MG63 (cell line): ENCODE data around the gene SMYD3. TPM values are rescaled to one million over a fixed set of nuclear protein-coding genes. Genes with fewer than 3 reads are reported as not detected.

Experiments used
- DNase-seq: peaks from one replicate; pipeline ENCODE4 v3.0.0-alpha.2; 2020
- H3K27me3 ChIP-seq: fragments of 250-450 bp; sonication (Bioruptor Pico); 2 replicates; pipeline ENCODE4 v1.5.1; 2020; ENCODE audit warnings: mild to moderate bottlenecking, moderate library complexity
- H3K36me3 ChIP-seq: fragments of 250-450 bp; sonication (Bioruptor Pico); 2 replicates; pipeline ENCODE4 v1.5.1; 2020; ENCODE audit warnings: mild to moderate bottlenecking, moderate library complexity
- H3K4me3 ChIP-seq: fragments of 250-450 bp; sonication (Bioruptor Pico); 2 replicates; pipeline ENCODE4 v1.5.1; 2020; ENCODE audit warnings: mild to moderate bottlenecking, moderate library complexity
- H3K9me3 ChIP-seq: fragments of 250-450 bp; sonication (Bioruptor Pico); 2 replicates; pipeline ENCODE4 v1.5.1; 2020; ENCODE audit warnings: mild to moderate bottlenecking, moderate library complexity
- total RNA-seq: library from RNA; depleted of rRNA; stranded (reverse); fragments of >200 nt; shearing (Covaris generic); gene quantifications from 2 replicates; pipeline ENCODE4 v1.2.3, GENCODE V29; 2014; ENCODE audit warnings: low replicate concordance

The SMYD3 gene
- total RNA-seq, 1 experiment from 2014 or later: 46.6 TPM

GRCh38 chr1:246138781-246139180 lies 368.3 kb downstream of the SMYD3 start:
- no peak for DNase-seq
- no peaks in the 10 kb centered on the region for H3K36me3 ChIP-seq

GRCh38 chr1:246136477-246136876 lies 370.6 kb downstream of the SMYD3 start:
- DNase-seq: no peak
- Histone ChIP-seq H3K9me3 (no peaks in the 10 kb centered on the region), H3K36me3 (no peaks in the 10 kb centered on the region), H3K27me3 (no peaks in the 10 kb centered on the region), H3K4me3 (no peak overlapping the region)

More at GRCh38 chr1:246138781-246139180, 368.3 kb downstream of the SMYD3 start:
- Histone ChIP-seq H3K27me3 (no peaks in the 10 kb centered on the region), H3K9me3 (no peaks in the 10 kb centered on the region), H3K4me3 (no peak overlapping the region)

GRCh38 chr1:246134789-246135188 lies 372.3 kb downstream of the SMYD3 start:
- no peak for DNase-seq

GRCh38 chr1:246131095-246131494 lies 376.0 kb downstream of the SMYD3 start:
- no peak overlapping the region for H3K4me3 ChIP-seq

More at GRCh38 chr1:246134789-246135188, 372.3 kb downstream of the SMYD3 start:
- no peaks in the 10 kb centered on the region for H3K9me3 ChIP-seq
- no peak overlapping the region for H3K4me3 ChIP-seq
- H3K36me3 ChIP-seq: no peaks in the 10 kb centered on the region
- H3K27me3 ChIP-seq: no peaks in the 10 kb centered on the region

GRCh38 chr1:246128494-246129069 lies 378.5 kb downstream of the SMYD3 start:
- Histone ChIP-seq H3K27me3 (no peaks in the 10 kb centered on the region), H3K36me3 (no peaks in the 10 kb centered on the region), H3K9me3 (no peaks in the 10 kb centered on the region), H3K4me3 (no peak overlapping the region)
- no peak for DNase-seq

More at GRCh38 chr1:246131095-246131494, 376.0 kb downstream of the SMYD3 start:
- no peak for DNase-seq
- no peaks in the 10 kb centered on the region for H3K9me3 ChIP-seq
- H3K36me3 ChIP-seq: no peaks in the 10 kb centered on the region
- H3K27me3 ChIP-seq: no peaks in the 10 kb centered on the region

GRCh38 chr1:246126580-246126979 lies 380.5 kb downstream of the SMYD3 start:
- no peaks in the 10 kb centered on the region for H3K27me3 ChIP-seq
- no peak for DNase-seq
- H3K4me3 ChIP-seq: no peak overlapping the region
- H3K36me3 ChIP-seq: no peaks in the 10 kb centered on the region
- no peaks in the 10 kb centered on the region for H3K9me3 ChIP-seq

GRCh38 chr1:246122071-246122470 lies 385.0 kb downstream of the SMYD3 start:
- Histone ChIP-seq H3K27me3 (no peaks in the 10 kb centered on the region), H3K36me3 (no peaks in the 10 kb centered on the region), H3K9me3 (no peaks in the 10 kb centered on the region), H3K4me3 (no peak overlapping the region)
- no peak for DNase-seq

GRCh38 chr1:246121533-246121932 lies 385.5 kb downstream of the SMYD3 start:
- H3K9me3 ChIP-seq: no peaks in the 10 kb centered on the region
- H3K27me3 ChIP-seq: no peaks in the 10 kb centered on the region
- DNase-seq: no peak
- no peak overlapping the region for H3K4me3 ChIP-seq
- no peaks in the 10 kb centered on the region for H3K36me3 ChIP-seq

- Histone ChIP-seq H3K36me3 (no peaks in the 10 kb centered on the region), H3K9me3 (no peaks in the 10 kb centered on the region), H3K4me3 (no peak overlapping the region), H3K27me3 (no peaks in the 10 kb centered on the region)
- peak; percentile 9 for DNase-seq
Observed at GRCh38 chr1:246117066-246117791, 389.9 kb downstream of the SMYD3 start.

- no peaks in the 10 kb centered on the region for H3K9me3 ChIP-seq
- no peak for DNase-seq
- no peaks in the 10 kb centered on the region for H3K36me3 ChIP-seq
- H3K27me3 ChIP-seq: no peaks in the 10 kb centered on the region
- no peak overlapping the region for H3K4me3 ChIP-seq
Observed at GRCh38 chr1:246114369-246114768, 392.7 kb downstream of the SMYD3 start.

GRCh38 chr1:246113555-246114095 lies 393.5 kb downstream of the SMYD3 start:
- H3K9me3 ChIP-seq: no peaks in the 10 kb centered on the region
- no peak for DNase-seq

GRCh38 chr1:246111570-246111969 lies 395.5 kb downstream of the SMYD3 start:
- DNase-seq: no peak
- Histone ChIP-seq H3K4me3 (no peak overlapping the region), H3K27me3 (no peaks in the 10 kb centered on the region), H3K36me3 (no peaks in the 10 kb centered on the region), H3K9me3 (no peaks in the 10 kb centered on the region)

More at GRCh38 chr1:246113555-246114095, 393.5 kb downstream of the SMYD3 start:
- Histone ChIP-seq H3K27me3 (no peaks in the 10 kb centered on the region), H3K36me3 (no peaks in the 10 kb centered on the region), H3K4me3 (no peak overlapping the region)

GRCh38 chr1:246110343-246111219 lies 396.5 kb downstream of the SMYD3 start:
- no peak overlapping the region for H3K4me3 ChIP-seq
- peak; percentile 16 for DNase-seq
- no peaks in the 10 kb centered on the region for H3K9me3 ChIP-seq
- no peaks in the 10 kb centered on the region for H3K27me3 ChIP-seq
- H3K36me3 ChIP-seq: no peaks in the 10 kb centered on the region

- no peaks in the 10 kb centered on the region for H3K27me3 ChIP-seq
- H3K4me3 ChIP-seq: no peak overlapping the region
- no peak for DNase-seq
- no peaks in the 10 kb centered on the region for H3K9me3 ChIP-seq
- no peaks in the 10 kb centered on the region for H3K36me3 ChIP-seq
Observed at GRCh38 chr1:246108278-246108925, 398.7 kb downstream of the SMYD3 start.

- Histone ChIP-seq H3K27me3 (no peaks in the 10 kb centered on the region), H3K36me3 (no peaks in the 10 kb centered on the region), H3K9me3 (no peaks in the 10 kb centered on the region), H3K4me3 (no peak overlapping the region)
- peak; percentile 62 for DNase-seq
Observed at GRCh38 chr1:246107516-246108277, 399.4 kb downstream of the SMYD3 start.

GRCh38 chr1:246106342-246106763 lies 400.7 kb downstream of the SMYD3 start:
- no peak overlapping the region for H3K4me3 ChIP-seq
- no peaks in the 10 kb centered on the region for H3K27me3 ChIP-seq
- no peak for DNase-seq
- H3K36me3 ChIP-seq: no peaks in the 10 kb centered on the region
- no peaks in the 10 kb centered on the region for H3K9me3 ChIP-seq
